Cerebellar nuclear complex (tissue), 1 donor: ENCODE results near the gene NOSTRIN.
"Not testable (repeated sequence)": the region's sequence is repeated elsewhere in the genome, so short reads cannot be mapped to it uniquely, and the experiment has no call there.

Source experiments
- DNase-seq, 2 experiments: peaks; one replicate each; lab custom pipeline; 2025; lab: John Stamatoyannopoulos, UW

NOSTRIN gene

DNA sequence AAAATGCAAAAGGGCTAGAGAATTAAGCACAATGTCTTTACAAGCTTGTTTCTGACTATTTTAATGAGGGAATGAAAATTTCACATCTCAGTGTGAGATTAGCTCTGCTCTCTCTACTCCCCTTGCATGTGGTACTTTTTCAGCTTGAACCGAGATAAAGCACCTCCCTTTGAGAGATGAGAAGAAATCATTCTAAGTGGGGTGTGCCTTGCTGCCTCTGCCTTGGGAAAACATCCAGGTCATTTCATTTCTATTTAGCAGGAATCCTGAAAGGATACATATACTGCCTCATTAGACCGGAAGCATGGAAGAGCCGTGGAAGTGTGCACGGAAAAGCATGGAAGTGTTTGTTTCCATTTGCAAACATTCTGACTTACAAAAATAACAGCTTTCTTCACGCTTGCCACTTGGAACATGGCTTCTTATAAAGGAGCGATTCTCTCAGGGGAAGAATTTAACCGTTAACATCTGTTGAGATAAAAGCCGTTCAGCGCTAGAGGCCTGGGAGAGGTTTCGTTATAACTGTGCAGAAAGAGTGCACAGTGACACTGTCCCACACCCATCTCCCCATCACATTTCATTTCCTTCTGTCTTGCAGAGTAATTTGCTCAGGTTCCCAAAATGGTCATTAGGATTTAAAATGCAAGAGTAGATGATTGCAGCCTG lies 16.7 kb downstream of the NOSTRIN start:
- DNase-seq: no peak

DNA sequence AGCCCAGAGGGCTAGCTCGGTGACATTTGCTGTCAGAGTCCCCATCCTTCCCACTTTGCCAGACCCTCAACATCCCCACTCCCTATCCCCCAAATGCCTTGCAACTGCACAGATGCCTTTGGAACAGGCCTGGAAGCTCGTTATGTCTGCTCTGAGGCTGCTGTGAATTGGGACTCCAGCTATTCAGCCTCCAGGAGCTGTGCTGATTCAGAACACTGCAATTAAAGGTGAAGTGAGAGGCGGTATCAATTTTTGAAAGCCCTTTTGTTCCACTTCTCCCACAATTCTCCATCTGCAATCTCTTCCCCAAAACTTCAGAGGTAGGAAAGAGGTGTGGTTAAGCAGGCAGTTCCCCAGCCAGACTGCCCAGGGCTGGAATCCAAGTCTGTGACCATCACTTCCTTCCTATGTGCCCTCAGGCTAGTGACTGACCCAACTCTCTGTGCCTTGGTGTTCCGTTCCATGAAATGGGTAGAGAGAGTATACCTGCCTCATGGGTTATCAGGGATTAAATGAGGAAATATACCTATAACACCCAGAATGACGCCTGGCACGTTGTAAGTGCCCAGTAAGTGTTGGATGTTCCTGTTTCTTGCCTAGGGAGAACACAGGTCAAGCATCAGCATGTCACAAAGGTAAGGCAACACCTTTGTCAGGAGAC lies 17.5 kb downstream of the NOSTRIN start:
- no peak for DNase-seq

DNA sequence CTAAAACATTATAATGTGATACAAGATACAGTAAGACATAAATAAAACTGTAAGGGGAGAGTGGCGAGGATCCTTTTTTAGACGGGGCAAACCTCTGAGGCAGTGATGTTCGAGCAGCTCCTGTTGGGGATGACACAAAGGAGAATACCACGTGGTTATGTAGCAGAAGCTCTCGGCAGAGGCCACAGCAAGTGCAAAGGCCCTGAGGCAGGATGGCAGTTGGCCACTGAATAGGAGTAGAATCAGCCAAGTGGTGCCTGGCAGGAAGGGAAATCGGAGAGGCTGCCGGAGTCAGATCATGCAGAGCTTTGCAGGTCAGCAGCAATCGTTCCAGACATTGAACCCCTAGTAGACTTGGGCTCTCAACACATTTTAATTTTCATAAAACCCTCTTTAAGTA lies 19.1 kb downstream of the NOSTRIN start:
- DNase-seq: no peak

DNA sequence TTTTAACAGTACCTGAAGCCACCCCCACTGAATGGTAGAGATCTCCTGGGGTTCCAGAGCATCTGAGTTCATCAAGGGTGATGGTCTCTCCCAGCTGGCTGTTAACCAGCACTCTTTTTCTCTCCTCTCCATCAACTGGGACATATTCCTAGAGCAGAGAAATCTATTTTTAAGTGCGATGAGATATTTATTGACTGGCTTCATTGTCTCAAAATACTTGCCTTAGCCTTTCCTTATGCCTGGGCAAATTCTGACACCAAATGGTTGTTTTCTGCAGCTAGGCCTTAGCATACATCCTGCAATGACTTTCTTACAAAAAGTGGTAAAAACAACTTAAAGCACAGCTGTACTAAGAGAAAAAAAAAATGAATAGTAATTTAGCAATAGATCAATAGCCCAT lies 19.6 kb downstream of the NOSTRIN start:
- DNase-seq: no peak

DNA sequence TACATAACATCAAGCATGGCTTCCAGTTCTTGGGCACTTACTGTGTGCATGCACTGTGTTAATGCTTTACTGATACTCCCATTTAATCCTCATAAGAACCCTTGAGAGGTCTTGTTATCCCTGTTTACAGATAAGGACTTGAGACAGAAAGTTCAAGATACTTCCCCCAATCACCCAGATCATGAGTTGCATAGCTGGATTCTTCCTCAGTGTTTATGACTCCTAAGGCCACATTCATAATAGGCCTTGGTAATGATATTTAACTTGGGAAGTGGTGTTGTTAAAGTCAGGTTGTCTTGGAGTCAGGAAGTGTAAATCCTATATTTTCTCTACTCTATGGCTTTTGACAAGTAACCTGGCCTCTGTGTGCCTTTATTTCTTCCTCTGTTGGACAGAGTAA lies 22.7 kb downstream of the NOSTRIN start:
- no peak for DNase-seq

DNA sequence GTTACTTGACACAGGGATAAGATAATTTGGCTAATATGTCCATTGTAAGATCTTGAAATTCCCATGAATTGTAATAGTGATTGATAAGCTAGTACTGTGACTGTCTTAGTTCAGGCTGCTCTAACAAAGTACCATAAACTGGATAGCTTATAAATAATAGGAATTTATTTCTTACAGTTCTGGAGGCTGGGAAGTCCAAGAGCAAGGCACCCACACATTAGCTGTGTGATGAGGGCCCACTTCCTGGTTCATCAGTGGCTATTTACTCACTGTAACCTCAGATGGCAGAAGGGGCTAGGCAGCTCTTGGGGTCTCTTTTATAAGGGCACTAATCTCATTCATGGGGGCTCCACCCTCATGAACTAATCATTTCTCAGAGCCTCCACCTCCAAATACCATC lies 28.5 kb downstream of the NOSTRIN start:
- DNase-seq: no peak

DNA sequence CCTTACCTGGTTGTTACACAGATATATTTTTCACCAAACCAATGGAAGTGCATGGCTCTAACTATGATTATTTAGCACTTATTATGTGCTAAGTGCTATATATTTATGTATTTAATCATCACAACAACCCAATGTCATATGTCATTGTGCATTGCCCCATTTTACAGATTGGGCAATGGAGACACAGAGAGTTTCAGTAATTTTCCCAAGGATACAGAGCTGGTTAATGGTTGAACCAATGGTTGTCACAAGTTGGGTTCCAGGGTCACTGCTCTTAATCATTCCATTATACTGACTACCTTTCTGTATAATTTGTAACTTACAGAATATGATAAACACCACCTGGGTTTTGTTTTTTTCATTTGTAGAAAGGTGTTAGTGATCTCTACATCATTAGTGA lies 29.2 kb downstream of the NOSTRIN start:
- no peak for DNase-seq

DNA sequence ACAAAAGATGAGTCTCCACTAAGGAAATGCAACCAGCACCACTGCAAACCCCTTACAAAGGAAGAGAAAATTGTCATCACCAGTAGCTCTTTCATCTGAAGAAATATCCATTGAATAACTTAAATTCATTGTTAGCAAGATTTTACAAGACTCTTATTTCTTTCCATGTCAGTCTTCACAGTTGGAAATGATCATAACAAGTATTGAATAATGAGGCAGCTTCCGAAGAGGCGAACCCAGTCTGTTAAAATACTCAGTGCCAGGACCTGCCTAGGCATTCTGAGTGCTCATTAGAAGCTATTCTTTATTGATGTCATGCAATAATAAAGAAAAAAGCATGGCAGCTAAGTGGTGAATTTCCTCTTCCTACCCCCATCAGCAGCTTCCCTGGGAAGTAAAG lies 33.5 kb downstream of the NOSTRIN start:
- no peak for DNase-seq

DNA sequence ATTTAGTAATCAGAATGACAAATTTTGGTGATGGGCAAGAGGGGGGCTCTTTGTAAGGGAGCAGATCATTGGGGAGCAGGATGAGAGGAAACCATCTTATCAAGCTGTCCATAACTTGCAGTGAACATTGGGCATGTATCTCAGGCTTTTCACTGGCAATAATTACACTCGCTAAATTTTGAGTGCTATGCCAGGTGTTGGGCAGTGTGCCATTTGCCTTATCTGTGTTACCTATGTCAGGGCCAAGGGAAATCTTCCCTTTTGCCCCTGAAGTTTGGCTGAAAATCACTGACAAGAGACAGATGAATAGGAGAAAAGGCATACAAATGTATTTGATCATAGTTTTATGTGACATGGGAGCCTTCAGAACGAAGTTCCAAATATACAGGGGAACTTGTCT lies 39.0 kb downstream of the NOSTRIN start:
- DNase-seq: no peak

DNA sequence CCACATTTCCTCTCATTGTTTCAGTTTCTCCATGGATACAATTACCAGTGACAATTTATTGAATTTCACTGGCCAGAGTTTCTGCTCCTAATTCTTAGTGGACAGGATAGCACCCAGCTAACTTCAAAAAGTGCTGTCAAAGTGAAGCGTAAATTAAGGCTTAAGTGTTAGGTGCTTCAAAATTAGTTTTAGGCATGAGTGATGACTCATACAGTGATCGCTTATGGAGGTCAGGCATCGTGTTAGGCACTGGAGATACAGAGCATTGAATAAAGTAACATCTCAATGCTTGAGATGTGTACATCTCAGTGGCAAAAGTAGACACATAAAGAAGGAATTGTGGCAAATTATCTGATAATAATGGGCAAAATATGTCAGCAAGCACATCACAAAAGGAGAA lies 40.8 kb downstream of the NOSTRIN start:
- no peak for DNase-seq

DNA sequence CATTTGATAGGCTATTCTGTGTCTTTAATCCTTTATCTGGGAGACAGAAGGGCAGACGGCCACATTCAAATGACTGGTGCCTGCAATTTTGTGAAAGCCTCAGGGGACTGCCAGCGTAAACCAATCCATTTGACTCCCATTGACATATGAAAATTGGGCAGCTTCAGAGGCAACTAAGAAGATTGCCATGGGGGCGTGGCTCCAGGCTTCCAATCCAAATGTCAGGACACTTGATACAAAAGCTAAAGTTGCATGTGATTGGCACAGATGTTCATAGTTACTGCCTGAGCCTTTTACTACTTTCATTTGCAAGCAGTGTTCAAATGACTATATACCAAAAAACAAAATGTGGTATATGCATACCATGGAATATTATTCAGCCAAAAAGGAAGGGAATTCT lies 45.8 kb downstream of the NOSTRIN start:
- DNase-seq: no peak

DNA sequence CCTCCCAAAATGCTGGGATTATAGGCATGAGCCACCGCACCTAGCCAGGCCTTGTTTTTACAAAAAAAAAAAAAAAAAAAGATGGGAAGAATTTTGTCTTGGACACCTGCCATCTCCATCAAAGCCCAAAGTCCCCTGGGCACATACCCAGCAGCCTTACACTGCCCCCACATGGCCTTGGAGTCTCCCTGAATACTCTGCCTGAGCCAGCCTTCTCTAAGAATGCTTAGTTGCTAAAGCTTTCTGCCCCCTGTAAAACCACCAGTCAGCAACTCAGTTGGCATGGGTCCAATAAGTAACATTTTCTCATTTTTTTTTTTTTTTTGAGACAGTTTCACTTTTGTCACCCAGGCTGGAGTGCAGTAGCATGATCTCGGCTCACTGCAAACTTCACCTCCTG lies 47.2 kb downstream of the NOSTRIN start:
- no peak for DNase-seq

DNA sequence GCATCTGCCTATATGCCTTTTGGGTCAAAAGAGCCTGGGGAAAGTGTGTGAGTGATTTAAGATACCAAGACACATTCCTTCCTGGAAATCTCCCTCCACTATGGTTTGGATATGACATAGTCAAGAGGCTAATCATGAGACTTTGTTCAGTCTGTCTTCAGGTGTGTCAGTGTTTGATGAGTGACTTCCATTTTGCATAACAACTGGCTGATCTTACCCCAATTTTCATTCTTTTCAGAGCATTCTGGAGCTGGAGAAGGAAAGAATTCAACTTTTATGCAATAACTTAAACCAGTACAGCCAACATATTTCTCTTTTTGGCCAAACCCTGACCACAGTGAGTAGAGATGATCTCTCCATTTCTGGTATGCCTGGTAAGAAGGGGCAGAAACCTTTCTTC lies 48.4 kb downstream of the NOSTRIN start:
- DNase-seq: no peak

DNA sequence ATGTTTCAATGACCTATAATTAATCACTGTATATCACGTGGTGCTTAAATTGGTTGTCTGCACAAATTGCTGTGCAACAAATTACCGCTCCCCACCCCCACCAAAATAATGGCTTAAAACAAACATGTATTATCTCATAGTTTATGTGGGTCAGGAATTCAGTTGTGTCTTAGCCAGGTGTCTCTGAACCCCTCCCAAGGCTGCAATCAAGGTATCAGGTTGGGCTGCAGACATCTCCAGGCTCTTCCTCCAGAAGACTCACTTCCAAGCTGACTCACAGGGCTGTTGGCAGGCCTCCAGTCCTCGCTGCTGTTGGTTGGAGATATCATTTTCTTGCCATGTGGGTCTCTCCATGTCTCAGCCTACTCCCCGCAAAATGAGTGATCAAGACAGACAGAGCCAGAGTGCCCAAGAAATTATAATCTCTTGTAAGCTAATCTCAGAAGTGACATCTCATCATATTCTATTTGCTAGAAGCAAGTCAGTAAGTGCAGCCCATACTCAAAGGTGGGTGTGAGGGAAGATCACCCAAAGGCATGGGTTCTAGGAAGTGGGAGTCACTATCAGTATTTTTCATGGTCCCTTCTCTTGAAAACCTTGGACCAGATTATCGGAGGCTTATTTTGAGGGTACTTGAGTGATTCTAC lies 49.4 kb downstream of the NOSTRIN start:
- no peak for DNase-seq

DNA sequence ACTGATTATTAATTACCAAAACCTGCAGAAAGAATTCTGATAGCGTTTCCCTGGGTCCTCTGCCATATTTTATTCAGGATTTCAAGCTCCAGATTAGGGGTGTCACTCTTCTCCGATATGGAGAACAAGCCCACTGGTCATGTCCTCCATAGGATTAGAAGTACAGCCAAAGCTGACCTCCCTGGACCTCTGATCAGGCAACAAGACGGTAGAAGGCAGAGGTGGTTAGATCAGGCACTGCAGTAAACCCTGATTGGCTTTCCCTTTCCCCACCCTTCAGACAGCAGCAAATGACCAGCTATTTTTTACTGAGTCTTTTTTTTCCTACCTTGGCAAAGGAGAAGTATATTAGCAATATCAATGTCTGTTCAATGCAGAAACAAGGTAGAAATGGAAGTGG lies 50.0 kb downstream of the NOSTRIN start:
- no peak for DNase-seq

DNA sequence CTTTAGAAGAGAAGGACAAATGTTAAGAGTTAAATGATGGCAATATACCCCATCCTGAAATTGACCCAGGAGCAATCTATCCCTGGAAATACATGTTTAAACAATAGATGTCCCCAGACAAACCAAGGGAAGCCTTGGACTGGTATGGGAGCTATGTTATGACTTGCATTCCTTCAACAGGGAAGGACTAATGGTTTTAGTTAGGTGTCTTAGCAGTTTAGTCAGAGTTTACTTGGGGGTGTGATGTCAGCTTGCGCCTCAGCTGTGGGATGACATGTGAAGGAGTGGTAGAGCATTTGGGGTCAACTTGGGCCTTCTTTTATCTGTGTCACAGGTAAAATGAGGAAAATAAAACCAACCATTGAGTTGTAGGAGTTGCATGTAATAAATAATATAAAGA lies 51.0 kb downstream of the NOSTRIN start:
- DNase-seq: no peak

DNA sequence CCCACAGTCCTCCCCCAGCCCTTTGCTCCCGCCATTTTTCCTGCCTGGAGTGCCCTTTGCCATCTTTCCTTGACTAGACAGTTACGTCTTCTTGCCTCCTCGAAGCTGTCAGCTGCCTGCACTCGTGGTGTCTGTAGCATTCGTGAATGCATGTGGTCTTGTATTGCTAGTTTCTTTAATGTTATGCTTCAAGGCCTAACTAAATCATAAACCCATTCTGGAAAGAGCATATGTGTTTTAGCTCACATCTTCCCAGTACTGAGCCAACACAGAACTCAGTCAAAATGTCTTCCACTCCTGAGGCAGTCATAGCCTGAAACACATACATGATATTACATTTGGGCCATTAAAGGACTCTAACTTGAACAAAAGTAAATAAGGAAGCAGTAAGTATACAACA lies 52.2 kb downstream of the NOSTRIN start:
- no peak for DNase-seq

DNA sequence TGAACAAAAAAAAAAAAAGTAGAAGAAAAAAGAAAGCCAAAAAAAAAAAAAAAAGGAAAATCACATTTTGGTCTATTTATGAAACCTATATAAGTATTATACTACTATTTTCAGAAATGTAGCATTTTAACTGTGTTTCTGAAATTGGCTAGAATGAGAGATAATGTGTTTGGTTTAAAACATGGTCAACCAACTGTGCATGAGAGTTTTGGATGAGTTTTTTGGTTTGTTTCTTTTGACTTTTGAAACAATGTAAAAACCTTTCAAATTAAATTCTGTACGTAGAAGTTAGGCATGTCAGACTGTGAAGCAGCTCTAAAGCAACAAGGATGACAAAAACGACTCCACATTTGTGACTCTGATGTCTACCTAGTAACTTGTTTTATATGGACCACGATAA lies 53.2 kb downstream of the NOSTRIN start:
- no peak for DNase-seq

DNA sequence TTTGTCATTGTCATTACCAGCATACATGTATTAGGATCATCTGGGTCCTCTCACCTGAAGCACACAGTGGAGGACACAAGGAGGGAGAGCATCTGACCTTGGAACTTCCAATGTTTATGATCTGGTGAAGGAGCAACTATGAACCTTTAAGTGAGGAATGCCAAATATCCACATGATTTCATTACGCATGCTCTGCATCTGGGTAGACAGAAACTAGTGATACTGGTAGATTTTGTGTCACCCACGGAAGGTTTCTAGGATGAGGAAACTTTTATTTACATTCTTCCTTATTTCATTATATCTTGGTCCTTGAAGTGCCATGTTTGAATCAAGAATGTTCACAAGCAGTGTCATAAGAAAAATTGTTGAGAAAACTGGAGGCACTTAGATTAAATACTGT lies 55.7 kb downstream of the NOSTRIN start:
- no peak for DNase-seq

DNA sequence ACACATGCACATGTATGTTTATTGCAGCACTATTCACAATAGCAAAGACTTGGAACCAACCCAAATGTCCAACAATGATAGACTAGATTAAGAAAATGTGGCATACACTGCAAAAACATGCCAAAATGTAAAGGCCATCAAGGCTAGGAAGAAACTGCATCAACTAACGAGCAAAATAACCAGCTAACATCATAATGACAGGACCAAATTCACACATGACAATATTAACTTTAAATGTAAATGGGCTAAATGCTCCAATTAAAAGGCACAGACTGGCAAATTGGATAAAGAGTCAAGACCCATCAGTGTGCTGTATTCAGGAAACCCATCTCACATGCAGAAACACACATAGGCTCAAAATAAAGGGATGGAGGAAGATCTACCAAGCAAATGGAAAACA lies 64.7 kb downstream of the NOSTRIN start:
- not testable (repeated sequence) for DNase-seq

DNA sequence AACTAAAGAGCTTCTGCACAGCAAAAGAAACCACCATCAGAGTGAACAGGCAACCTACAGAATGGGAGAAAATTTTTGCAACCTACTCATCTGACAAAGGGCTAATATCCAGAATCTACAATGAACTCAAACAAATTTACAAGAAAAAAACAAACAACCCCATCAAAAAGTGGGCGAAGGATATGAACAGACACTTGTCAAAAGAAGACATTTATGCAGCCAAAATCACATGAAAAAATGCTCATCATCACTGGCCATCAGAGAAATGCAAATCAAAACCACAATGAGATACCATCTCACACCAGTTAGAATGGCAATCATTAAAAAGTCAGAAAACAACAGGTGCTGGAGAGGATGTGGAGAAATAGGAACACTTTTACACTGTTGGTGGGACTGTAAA lies 67.9 kb downstream of the NOSTRIN start:
- DNase-seq: not testable (repeated sequence)

DNA sequence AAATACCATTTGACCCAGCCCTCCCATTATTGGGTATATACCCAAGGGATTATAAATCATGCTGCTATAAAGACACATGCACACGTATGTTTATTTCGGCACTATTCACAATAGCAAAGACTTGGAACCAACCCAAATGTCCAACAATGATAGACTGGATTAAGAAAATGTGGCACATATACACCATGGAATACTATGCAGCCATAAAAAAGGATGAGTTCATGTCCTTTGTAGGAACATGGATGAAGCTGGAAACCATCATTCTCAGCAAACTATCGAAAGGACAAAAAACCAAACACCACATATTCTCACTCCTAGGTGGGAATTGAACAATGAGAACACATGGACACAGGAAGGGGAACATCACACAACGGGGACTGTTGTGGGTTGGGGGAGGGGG lies 68.4 kb downstream of the NOSTRIN start:
- not testable (repeated sequence) for DNase-seq

DNA sequence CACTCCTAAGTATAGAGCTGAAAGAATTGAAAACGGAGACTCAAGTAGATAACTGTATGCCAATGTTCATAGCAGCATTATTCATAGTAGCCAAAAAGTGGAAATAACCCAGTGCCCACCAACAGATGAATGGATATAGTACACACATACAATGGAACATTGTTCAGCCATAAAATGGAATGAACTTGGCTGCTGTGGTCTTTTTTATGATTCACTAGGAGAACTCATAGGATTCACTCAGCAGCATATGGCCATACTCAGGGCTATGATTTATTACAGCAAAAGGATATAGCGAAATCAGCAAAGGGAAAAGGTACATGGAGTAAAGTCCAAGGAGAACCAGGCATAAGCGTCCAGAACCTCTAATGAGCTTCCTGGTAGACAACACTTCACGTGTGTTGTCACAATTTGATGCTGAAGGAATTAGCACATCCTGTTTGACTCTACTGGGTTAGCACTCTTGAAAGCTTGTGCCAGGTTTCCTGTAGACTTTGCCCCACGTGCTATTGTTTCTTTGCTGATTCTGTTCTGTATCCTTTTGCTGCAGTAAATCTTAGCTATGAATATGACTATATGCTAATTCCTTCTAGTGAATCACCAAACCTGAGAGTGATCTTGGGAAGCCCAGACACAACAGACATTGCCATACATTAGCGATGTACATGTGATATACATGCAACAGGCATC lies 72.1 kb downstream of the NOSTRIN start:
- DNase-seq: no peak
